Measurements from ENCODE around the gene ETFDH.

ETFDH gene

DNA sequence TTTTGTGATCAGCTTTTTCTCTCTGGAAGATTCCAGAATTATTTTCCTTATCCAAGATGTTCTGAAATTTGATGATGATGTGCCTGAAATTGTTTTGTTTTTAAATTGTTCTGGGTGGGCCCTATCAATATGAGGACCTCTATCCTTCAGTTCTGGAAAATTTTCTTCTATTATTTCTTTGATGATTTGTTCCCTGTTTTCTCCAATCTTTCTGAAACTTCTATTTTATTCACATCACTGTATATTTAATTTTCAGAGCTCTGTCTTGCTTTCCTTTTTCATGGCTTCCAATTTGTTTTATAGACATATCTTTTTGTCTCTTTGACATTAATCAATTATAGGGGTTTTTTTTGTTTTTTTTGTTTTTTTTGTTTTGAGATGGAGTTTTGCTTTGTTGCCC lies 84.5 kb downstream of the ETFDH start:
- no peak for DNase-seq

DNA sequence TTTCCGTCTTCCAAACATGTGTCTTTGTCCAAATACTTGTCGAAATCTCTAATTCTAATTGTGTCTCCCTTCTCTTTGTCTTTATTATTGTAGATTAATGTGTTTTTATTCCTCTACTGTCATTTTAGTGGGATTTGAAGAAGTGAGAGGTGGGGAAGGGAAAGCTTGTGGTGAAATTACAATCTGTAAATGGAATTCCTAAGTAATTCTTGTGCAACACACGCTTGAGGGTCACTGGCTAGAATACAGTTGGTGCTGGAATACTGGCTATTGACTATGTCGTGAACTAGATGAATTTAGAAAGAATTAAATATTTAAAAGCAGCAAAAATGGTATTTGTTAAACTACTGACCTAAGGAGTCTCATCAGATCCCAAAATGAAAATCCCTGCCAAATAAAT lies 86.0 kb downstream of the ETFDH start:
- no peak for DNase-seq

DNA sequence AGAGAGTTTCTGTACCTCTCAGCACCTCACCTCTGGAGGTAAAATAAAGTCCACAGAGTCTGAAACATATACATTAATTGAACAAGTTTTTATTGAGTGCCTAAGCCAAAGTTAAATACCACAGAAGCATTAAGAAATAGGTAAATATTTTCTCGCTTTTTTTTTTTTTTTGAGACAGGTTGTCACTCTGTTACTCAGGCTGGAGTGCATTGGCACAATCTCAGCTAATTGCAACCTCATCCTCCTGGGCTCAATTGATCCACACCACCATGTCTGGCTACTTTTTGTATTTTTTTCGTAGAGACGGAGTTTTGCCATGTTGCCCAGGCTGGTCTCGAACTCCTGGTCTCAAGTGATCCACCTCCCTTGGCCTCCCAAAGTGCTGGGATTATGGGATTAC lies 86.6 kb downstream of the ETFDH start:
- DNase-seq = no peak

Data from inflammatory macrophage treated with lipopolysaccharide for 1 hour (primary cell).